IPS-11a (cell line): Measurements from ENCODE around the gene CDC42EP4.

ENCODE experiments used
- H3K4me3 ChIP-seq: one replicate; pipeline ENCODE4 v1.5.1; 2013; ENCODE audit warnings: low read depth, low read length, control low read depth

Gene CDC42EP4

DNA sequence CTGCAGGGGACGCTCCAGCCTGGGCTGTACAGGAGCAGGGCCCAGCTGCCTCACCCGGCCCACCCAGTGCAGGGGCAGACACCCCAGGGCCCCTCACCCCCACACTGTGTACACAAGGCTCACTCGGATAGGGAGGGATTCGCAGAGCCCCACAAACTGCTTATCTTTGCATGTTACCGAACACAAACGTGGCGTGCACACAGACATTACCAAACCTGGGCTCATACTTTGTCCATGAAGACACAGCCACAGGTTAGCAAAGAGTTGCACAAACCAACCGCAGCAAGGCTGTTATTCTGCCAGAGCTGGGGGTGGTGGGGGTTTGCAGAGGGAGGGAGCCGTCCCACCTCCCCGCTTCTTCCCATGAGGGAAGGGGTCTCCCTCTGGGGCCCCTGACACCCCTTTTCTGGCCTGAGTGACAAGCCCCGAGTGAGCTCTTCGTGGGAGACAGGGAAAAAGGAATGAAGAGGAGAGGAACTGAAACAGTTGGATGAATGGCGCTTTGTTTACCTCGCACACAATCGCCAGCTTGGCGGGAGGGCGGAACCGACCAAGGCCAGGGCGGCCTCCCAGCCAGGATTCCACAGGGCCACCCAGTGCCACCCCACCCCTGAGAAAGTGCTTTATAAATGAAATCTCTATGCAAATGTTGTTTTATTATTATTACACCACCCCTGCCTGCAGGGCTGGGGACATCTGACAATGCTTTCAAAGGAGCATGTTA, 49.7 kb downstream of the CDC42EP4 start:
- no peak overlapping the region for H3K4me3 ChIP-seq

DNA sequence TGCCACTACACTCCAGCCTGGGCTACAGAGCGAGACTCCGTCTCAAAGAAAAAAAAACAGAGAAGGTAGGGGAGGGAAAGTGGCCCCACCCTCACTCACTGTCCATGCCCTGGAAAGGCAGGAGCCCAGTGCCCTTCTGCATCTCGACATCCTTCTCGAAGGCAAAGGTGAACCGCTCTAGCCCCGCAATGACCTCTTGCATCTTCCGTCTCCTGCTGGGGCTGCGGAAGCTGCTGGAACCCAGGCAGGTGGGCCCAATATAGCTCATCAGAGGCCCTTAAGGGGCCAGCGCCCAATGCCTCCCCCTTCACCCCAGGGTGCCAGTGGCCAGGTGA, 50.2 kb downstream of the CDC42EP4 start, which contains the start of gene CPSF4L:
CPSF4L (minus strand) TSS at position 264 of the 335 bp plus-strand sequence; CDS start at position 202, 62 bp downstream.
- no peak within 1 kb of the TSS for H3K4me3 ChIP-seq

DNA sequence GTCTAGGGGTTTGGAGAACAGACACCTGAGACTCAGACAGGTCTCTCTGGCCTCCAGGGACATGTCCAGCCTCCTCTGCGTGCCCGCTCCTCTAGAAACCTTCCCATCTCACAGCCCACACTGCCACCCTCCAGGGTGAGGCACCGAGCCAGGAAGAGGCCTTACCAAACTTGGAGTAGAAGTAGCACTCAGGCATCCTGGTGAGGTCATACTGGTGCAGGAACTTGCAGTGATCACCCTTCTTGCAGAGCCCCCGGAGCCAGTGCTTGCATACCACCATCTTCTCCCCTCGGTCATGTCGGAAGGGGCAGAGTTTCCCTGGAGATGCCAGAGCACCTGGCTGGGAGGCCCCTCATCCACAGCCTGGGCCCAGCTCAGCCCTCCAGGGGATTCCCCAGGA, 54.3 kb downstream of the CDC42EP4 start:
- H3K4me3 ChIP-seq = no peak overlapping the region

DNA sequence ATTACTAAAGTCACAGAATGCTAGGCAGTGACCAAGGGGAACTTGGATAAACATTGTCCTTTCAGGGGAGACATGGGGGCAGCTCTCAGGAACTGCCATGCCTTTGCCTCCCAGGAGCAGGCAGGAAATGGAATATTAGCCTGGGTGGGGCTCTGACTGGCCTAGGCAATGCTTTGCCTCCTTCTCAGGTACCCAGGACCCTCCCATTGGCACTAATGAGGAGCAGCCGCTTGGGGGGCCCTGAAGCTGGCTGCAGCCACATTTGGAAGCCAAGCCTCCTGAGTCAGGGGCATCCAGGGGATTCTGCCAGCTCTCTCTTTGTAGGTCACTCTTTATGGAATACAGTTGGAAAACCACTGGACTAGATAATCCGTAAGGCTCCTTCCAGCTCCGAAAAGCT, 55.6 kb downstream of the CDC42EP4 start:
- H3K4me3 ChIP-seq = no peak overlapping the region

DNA sequence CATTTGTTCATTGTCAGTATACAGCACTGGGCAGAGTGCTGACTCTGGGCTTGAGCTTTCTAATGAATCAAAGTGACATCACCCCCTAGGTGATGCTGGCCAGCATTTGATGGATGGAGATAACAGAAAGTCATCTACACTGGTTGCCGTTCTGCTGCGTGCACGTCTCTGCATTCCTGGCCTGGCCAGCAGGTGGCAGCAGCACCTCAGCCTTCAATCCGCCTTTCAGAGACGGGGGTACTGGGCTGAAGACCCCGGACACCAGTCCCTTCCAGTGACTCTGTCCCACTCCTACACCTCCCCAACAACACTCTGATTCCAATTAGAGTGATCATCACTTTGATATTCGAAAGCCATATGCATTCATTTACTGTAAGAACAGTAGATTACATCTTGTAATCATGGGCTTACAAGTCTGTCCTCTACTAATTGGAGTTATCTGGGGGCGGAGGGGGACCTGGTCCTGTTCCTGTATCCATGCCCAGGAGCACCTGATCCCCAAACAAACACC, 56.1 kb downstream of the CDC42EP4 start:
- H3K4me3 ChIP-seq = no peak overlapping the region

DNA sequence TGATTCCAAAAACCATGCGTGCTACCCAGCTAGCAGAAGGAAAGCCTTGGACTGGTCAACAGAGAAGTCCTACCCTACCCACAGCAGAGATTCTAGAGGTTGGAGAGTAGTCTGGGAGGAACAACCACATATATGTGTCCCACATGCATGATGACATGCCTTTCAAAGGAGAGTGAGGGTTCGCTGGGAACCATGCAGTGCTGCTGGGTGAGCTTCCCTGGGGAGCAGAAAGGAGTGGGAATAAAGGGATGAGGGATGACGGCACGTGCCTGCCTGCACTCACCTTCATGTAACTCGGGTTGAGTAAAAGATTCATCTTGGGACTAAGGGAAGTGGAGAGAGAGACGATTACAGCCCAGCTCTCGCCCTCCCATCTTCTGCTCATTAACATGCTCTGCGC, 59.9 kb downstream of the CDC42EP4 start:
- no peak overlapping the region for H3K4me3 ChIP-seq

DNA sequence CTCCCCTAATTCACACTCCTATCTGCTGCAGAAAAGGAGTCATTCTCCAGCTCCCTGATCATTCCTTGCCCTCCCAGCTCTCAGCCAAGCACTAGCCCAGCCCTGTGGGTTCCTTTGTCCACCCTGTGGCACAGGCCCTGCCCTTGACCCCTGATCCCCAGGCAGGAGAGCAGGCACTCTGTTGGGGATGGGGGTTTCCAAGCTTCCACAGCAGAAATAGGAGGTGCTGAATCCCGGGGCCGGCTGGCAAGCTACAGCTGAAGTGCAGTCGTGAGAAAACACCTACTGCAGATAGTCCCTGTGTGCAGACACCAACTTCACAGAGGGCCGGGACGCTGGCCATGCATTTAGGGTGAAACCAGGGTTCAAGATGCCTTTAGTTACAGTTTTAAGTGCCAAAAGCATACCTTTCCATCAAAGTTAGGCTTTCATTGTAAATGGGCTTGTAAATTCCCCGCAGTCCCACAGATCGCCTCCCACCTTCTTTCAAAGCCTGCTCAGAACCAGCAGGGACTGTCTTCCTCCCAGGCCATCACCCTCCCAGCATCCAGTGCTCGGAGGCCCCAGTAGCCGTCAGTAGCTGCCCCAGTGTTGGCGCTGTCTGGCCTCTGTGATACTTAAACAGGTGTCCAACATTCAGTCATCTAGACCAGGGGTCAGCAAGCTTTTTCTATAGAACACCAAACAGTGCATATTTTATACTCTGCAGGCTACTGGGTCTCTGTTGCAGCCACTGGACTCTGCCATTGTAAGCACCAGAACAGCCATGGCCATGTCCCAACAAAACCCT, 60.8 kb downstream of the CDC42EP4 start:
- no peak overlapping the region for H3K4me3 ChIP-seq

DNA sequence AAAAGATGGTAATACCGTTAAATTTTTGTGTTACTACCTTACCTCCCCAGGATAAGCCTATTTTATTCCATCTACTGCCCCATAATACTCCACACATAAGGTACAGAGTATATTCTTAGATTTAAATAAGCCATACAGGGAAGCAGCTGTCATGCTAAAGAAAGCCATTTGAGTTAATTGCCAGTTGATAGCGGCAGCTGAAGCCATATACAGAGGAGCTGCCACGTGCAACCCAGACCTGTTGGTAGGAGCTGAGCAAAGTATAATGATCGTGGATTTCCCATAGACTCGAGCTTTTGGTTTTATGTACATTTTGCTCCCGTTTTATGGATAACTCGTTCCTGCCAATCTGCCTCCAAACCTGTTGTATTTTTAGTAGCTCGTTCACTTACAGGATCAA, 62.1 kb downstream of the CDC42EP4 start:
- no peak overlapping the region for H3K4me3 ChIP-seq

DNA sequence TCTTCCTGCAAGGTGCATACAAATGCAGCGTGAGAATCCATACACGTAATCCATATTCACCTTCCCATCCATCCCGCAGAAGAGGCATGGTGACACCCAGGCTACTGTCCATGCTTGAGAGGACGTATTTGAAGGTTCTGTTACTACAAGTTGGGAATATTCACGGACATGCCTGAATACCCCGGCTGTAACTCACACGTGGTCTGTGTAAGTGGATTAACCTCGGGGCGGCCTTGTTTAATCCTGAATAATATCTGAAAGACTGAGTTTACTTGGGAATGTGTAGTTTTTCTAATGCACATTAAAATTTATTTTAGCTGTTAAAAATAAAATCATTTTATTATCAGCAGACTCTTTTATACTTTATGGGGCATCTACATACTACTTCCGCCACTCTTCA, 63.3 kb downstream of the CDC42EP4 start:
- no peak overlapping the region for H3K4me3 ChIP-seq

DNA sequence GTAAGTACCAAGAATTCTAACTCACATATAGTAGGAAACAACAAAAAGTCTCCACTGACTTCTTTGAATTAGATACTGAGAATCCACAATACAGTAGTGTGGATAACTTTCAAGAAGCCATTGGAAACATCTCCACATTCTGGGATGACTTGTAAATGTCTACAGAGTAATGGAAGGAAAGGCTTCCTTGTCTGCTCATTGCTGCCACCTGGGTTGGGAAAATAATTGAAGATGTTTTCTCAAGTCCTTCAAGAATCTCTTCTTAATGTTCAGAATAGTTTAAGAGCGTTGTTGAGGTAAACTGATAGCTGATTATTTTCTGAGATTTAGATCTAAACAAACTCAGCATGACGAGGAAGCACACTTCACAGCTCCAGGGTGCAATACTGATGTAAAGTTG, 64.1 kb downstream of the CDC42EP4 start:
- H3K4me3 ChIP-seq = no peak overlapping the region

DNA sequence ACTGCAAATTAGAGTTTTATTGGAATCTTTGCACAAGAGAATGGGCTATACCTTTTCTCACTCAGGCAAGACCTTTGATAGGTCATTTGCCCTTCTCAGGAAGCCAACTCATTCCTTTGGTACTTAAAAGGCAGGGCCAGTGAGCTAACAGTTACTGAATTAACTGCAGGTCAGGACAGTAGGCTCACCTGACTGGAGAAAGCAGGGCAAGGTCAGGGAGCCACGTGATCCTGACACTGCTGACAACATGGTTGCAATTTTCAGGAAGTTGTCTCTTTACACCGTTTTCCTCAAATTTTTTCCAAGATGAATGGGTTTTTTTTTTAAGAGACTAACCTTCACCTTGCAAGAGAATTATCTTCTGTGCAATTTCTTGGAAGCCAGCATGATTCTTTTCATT, 71.2 kb downstream of the CDC42EP4 start:
- no peak overlapping the region for H3K4me3 ChIP-seq

DNA sequence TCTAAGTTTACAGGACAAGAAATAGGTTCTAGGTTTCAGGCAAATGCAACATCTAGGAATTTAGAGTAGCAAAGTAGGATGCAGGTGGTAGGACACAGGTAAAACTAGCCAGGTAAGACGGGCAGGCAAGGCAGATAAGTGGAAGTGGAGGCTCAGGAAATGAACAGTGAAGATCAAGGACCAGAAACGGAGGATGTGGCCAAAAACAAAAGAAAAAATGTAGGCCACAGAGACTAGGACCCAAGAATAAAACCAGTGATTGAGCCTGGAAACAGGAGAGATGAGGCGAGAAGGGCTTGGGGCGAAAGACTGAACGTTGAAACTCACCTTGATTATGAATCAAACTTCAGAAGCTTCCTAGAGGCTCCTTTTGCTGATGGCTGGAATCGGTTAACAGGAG, 74.1 kb downstream of the CDC42EP4 start:
- no peak overlapping the region for H3K4me3 ChIP-seq

DNA sequence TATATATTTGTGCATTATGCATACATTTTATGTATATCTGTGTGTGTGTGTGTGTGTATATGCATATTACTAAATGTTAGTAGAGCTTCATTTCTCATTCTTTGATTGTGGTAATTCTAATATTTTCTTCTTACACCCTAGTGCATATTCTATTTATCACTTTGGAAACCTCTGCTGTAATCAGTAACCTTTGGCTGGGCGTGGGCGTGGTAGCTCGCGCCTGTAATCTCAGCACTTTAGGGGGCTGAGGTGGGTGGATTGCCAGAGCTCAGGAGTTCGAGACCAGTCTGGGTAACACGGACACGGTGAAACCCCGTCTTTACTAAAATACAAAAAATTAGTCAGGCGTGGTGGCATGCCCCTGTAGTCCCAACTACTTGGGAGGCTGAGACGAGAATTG, 77.1 kb downstream of the CDC42EP4 start:
- no peak overlapping the region for H3K4me3 ChIP-seq
